ENCODE results near the gene ADAD2. TPM values are rescaled to one million over a fixed set of nuclear protein-coding genes. Genes with fewer than 3 reads are reported as not detected.

ADAD2 gene
- 0.65 TPM for total RNA-seq
- long read RNA-seq, result 0 reads

DNA sequence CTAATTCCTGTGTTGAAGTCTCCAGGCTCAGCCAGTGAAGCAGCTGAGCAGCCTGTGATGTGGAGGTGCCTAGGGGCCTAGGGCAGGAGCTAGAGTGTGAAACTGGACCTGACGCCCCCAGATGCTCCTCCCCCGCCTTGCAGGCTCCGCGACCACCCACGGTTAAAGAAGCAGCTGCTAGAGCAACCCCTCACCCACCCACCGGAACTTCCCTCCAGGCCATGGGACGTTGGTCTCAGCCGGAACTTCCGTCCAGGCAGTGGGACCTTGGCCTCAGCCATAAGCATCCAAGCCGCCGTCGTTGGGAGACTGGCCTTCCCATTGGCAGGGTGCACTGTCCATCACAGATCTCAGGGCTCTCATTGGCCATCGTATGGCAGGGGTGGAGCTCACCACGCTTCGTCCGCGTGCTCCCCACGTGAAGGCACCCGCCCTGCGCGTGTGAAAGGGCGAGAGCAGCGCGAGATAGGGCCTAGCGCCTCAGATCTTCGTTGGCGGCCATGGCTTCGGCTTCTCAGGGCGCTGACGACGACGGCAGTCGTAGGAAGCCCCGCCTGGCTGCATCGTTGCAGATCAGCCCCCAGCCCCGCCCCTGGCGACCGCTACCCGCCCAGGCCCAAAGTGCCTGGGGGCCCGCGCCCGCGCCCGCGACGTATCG, at the start of gene ADAD2:
TSS of gene ADAD2 (plus strand) at position 427 of the 658 bp plus-strand sequence. CDS start at position 501, 74 bp downstream.
- ATAC-seq (ENCODE audit: poor library complexity), result no peak
- no peak for DNase-seq
- intact Hi-C loops (cut with DNase I), result no loop called here

- DNase-seq (no peak), ATAC-seq (ENCODE audit: poor library complexity) (no peak)
- intact Hi-C loops (cut with DNase I), result loop anchor here (10.0 kb wide), 1 partner anchor 58 kb away; no protein-coding TSS in a partner anchor
Observed at GRCh38 chr16:84143081-84143480, 47.9 kb upstream of the ADAD2 start.

- intact Hi-C loops (cut with DNase I), result loop anchor here (10.0 kb wide), 1 partner anchor 59 kb away; no protein-coding TSS in a partner anchor
- ATAC-seq (ENCODE audit: poor library complexity), result no peak
- no peak for DNase-seq
Observed at GRCh38 chr16:84143784-84144199, 47.2 kb upstream of the ADAD2 start.

DNA sequence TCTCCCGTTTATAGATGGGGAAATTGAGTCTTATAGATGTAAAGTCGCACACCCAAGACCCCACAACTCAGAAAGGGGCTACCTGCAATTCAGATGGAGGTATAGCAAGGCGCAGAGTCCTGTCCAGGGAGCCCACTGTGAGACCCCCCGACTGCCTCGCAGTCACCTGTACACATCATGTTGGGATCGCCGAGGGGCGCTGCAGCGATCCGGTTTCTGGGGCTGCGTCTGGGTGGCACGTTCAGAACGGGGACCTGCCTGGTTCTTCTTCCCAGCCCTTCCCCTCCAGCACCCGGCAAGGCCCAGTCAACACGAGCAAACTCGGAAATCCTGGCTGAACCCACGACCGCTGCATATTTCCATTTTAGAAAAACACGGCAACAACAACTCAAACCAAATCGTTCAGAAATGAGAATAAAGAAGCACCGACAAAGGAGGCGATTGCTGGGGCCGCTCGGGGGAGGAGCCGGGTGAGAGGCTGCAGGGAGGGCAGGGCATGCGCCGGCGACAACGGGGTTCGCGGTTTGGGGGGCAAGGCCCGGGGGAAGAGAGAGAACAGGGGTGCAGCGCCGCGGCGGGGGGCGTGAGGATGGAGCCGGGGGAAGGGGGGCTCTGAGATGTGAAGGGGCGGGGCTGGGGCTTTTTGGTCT, 46.6 kb upstream of the ADAD2 start:
- DNase-seq (peak; percentile 59), ATAC-seq (ENCODE audit: poor library complexity) (peak; percentile 55)
- intact Hi-C loops (cut with DNase I), result loop anchor here (10.0 kb wide), 1 partner anchor 60 kb away; no protein-coding TSS in a partner anchor

DNA sequence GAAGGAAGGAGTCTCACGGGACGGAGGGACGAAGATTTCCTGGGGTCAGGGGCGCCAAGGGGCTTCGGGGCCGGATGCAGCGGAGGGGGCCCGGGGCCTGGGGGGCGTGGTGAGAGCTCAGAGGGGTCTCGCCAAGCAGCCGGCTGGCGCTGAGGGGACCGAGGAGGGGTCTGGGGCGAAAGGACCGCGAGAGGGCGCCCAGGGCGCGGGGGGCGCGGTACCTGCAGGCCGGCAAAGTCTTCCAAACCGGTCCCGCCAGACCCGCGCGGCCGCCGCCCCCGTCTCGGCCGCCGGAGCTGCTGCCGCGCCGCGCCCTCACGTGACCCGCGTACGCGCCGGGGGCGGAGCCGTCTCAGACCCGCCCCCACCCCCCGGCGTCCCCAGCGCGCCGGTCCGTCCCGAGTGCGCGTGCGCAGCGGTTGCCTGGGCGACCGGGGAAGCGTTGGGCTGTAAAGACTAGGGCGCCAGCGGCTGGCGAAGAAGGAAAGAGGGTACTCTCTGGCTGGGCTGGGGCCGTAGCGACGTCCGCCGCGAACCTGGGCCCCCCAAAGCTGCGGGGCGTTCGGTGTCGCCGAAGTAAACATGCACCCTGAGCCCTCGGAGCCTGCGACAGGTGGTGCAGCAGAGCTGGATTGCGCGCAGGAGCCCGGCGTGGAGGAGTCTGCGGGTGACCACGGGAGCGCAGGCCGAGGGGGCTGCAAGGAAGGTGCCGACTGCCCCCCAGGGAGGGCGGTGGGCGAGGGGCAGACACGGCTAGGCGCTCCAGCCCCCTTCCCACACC, 45.9 kb upstream of the ADAD2 start, which contains the start of the genes DNAAF1 and HSDL1:
TSS of gene DNAAF1 (plus strand) at position 450 of the 781 bp plus-strand sequence. CDS start at position 583, 133 bp downstream.
TSS of gene HSDL1 (minus strand) at position 319 of the 781 bp plus-strand sequence. CDS start 13,856 bp downstream, outside the sequence.
- ATAC-seq (ENCODE audit: poor library complexity) (peak; percentile 98), DNase-seq (peak; percentile 93)
- intact Hi-C loops (cut with DNase I), result loop anchor here (10.0 kb wide), 1 partner anchor 60 kb away; no protein-coding TSS in a partner anchor

- ATAC-seq (ENCODE audit: poor library complexity) (no peak), DNase-seq (no peak)
- intact Hi-C loops (cut with DNase I), result no loop called here
Observed at GRCh38 chr16:84150926-84151325, 40.0 kb upstream of the ADAD2 start.

- DNase-seq (no peak), ATAC-seq (ENCODE audit: poor library complexity) (no peak)
- intact Hi-C loops (cut with DNase I), result no loop called here
Observed at GRCh38 chr16:84153660-84154214, 37.2 kb upstream of the ADAD2 start.

- no peak for ATAC-seq (ENCODE audit: poor library complexity)
- intact Hi-C loops (cut with DNase I), result no loop called here
- no peak for DNase-seq
Observed at GRCh38 chr16:84155226-84155625, 35.7 kb upstream of the ADAD2 start.

DNA sequence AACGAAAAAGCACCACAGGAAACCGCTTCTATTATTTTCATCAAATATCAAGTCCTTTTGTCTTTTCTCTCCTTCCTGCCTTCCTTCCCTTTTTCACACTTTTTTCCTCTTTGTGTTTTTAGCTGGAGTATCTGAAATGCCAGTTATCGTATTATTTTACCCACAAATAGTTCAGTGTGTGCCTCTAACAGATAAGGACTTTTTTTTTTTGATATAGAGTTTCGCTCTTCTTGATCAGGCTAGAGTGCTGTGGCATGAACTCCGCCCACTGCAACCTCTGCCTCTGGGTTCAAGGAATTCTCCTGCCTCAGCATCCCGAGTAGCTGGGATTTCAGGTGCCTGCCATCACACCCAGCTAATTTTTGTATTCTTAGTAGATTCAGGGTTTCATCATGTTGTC, 35.2 kb upstream of the ADAD2 start:
- intact Hi-C loops (cut with DNase I), result no loop called here
- ATAC-seq (ENCODE audit: poor library complexity) (no peak), DNase-seq (no peak)

- intact Hi-C loops (cut with DNase I), result no loop called here
- no peak for ATAC-seq (ENCODE audit: poor library complexity)
- DNase-seq, result no peak
Observed at GRCh38 chr16:84156342-84156784, 34.6 kb upstream of the ADAD2 start.

DNA sequence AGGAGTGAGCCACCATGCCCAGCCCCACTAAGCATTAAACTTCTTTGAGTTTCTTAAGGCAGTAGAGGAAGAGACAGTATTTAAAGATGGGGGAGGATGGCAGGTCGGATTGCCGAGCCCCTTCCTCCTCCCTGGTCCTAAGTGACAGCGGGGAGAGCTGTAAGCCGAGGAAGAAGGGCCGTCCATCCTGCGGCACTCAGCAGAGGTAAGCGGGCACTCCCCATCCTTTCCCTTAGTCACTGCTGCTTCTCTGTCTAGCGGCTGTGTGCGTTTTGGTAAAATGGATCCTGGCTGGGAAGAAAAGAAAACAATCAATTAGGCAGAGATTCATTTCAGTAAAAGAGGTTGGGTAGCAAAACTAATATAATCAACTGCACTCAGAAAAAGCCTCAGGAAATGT, 31.9 kb upstream of the ADAD2 start:
- ATAC-seq (ENCODE audit: poor library complexity), result no peak
- intact Hi-C loops (cut with DNase I), result no loop called here
- no peak for DNase-seq

DNA sequence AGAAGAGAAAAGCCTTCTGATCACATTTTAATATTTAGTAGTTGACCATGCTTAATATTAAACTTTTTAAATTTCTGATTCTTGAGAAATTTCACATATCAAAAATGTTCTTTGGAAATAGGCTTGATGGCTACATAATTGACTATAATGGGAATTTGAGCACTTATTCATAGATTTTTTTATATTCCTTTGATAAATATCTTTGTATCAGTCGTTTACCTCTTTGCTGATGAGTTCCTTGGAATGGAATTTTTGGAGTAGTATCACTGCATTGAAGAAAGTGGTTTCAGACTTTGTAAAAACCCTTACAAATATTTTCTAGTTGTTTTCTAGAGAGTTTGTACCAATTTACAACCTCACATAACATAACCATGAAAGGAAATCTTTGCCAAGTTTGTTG, 31.2 kb upstream of the ADAD2 start:
- ATAC-seq (ENCODE audit: poor library complexity), result no peak
- DNase-seq, result no peak
- intact Hi-C loops (cut with DNase I), result no loop called here

DNA sequence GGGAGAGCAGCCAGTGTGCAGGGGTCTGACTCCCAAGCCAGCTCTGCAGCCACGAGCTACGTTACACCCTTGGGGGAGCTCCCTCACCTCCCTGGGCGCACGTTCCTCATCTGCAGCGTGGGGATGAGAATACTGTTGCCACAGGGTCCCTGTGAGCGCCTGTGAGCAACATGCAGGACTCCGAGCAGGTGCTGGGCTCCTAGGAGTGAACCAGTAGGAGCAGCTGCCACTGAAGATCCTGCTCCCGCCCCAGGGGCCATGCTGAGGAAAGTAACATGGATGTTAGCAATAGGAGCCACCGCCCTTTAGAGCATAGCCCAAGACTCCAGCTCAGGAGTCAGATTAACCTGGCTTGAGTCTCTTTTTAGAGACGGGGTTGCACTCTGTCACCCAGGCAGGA, 29.9 kb upstream of the ADAD2 start:
- intact Hi-C loops (cut with DNase I), result no loop called here
- ATAC-seq (ENCODE audit: poor library complexity) (no peak), DNase-seq (no peak)

GRCh38 chr16:84161801-84162200, 29.2 kb upstream of the ADAD2 start:
- DNase-seq (no peak), ATAC-seq (ENCODE audit: poor library complexity) (no peak)
- intact Hi-C loops (cut with DNase I), result no loop called here

GRCh38 chr16:84165746-84166145, 25.2 kb upstream of the ADAD2 start:
- intact Hi-C loops (cut with DNase I), result no loop called here
- no peak for ATAC-seq (ENCODE audit: poor library complexity)
- DNase-seq, result no peak

GRCh38 chr16:84166796-84167695, 23.9 kb upstream of the ADAD2 start:
- DNase-seq, result no peak

DNA sequence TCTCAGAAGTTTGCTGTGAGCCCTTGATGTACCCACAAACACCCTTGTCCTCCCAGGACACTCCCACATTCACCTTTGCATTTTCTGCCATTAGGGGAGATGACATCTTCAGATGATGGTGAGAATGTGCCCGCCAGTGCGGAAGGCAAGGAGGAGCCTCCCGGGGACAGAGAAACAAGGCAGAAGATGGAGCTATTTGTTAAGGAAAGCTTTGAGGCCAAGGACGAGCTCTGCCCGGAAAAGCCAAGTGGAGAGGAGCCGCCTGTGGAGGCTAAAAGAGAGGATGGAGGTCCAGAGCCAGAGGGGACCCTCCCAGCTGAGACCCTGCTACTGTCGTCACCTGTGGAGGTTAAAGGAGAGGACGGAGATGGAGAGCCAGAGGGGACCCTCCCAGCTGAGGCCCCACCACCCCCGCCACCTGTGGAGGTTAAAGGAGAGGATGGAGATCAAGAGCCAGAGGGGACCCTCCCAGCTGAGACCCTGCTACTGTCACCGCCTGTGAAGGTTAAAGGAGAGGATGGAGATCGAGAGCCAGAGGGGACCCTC, 21.1 kb upstream of the ADAD2 start:
- DNase-seq, result no peak
- no peak for ATAC-seq (ENCODE audit: poor library complexity)

More at GRCh38 chr16:84166796-84167695, 23.9 kb upstream of the ADAD2 start:
- ATAC-seq (ENCODE audit: poor library complexity), result no peak
- intact Hi-C loops (cut with DNase I), result no loop called here

GRCh38 chr16:84174396-84174795, 16.6 kb upstream of the ADAD2 start:
- no peak for DNase-seq
- no peak for ATAC-seq (ENCODE audit: poor library complexity)
- intact Hi-C loops (cut with DNase I), result no loop called here

More for the DNA sequence above, 21.1 kb upstream of the ADAD2 start:
- intact Hi-C loops (cut with DNase I), result no loop called here

All from Right ventricle myocardium superior (tissue), 1 donor.